NCI-H2171 (cell line): ENCODE measurements around the gene ACSL1.

ENCODE experiments used
- DNase-seq: peaks from one replicate; lab custom pipeline; 2025; lab: John Stamatoyannopoulos, UW

Gene ACSL1

GRCh38 chr4:184713887-184714286 is 111.9 kb downstream of the ACSL1 start:
- DNase-seq: no peak

- no peak for DNase-seq
Measured at GRCh38 chr4:184712322-184712721, 113.4 kb downstream of the ACSL1 start.

GRCh38 chr4:184706453-184706852 is 119.3 kb downstream of the ACSL1 start:
- no peak for DNase-seq

GRCh38 chr4:184705692-184706091 is 120.1 kb downstream of the ACSL1 start:
- no peak for DNase-seq
